ENCODE measurements around the gene TULP4.

DNA sequence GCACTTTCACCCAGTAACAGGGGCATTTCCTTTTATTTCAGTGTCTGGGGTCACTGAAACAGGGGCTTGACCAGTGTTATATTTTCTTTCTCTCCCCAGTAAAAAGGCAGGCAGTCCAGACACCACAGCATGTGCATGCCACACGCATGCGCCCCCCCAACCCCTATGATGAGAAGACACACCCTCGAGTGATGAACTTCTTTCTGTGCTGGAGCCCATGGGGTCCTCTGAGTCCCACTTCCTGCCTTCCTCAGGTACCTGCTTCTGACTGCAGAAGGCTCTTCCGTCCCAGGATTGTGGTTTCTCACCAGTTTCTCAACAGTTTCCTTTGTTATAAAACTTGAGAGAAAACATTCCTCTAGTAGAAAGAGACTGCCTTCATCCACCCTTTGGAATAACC, 201.9 kb downstream of the TULP4 start:
- TF ChIP-seq EP300 (IDR thresholded peaks at IDR 0.05) (no peak), POLR2AphosphoS5 (IDR thresholded peaks at IDR 0.05) (no peak), POLR2A (IDR thresholded peaks at IDR 0.05) (no peak)
- TF ChIP-seq, protein P1, sequence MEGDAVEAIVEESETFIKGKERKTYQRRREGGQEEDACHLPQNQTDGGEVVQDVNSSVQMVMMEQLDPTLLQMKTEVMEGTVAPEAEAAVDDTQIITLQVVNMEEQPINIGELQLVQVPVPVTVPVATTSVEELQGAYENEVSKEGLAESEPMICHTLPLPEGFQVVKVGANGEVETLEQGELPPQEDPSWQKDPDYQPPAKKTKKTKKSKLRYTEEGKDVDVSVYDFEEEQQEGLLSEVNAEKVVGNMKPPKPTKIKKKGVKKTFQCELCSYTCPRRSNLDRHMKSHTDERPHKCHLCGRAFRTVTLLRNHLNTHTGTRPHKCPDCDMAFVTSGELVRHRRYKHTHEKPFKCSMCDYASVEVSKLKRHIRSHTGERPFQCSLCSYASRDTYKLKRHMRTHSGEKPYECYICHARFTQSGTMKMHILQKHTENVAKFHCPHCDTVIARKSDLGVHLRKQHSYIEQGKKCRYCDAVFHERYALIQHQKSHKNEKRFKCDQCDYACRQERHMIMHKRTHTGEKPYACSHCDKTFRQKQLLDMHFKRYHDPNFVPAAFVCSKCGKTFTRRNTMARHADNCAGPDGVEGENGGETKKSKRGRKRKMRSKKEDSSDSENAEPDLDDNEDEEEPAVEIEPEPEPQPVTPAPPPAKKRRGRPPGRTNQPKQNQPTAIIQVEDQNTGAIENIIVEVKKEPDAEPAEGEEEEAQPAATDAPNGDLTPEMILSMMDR (IDR thresholded peaks at IDR 0.05) = no peak

Measured in sigmoid colon (tissue), 4 donors.